Motor neuron (in vitro differentiated cells): Measurements from ENCODE around the gene HTRA2. TPM values are rescaled to one million over a fixed set of nuclear protein-coding genes. Genes with fewer than 3 reads are reported as not detected.

ENCODE experiments used
- total RNA-seq, 8 experiments: library from RNA; unstranded; fragments of 300-600 nt; gene quantifications; 2 replicates each; pipeline versions ENCODE4 v1.2.3 to v1.2.4, GENCODE V29; 2022

The HTRA2 gene
- total RNA-seq, 8 experiments from 2014 or later = 30.9 to 49.4 (median 39.3) TPM

Other genes starting within 250 kb of the HTRA2 start
- 1 to 10 TPM in 7 of 8 experiments, under 1 TPM in 1; 0.25 to 5.9 (median 2.8) TPM for gene SLC4A5, start 186.5 kb upstream of the HTRA2 start, total RNA-seq
- gene DCTN1, start 149.6 kb upstream of the HTRA2 start, total RNA-seq = 100 to 1,000 TPM in 7 of 8 experiments, 10 to 100 TPM in 1; 92.7 to 205 (median 134) TPM
- 1 to 10 TPM; 1.6 to 5.8 (median 2.7) TPM for gene C2orf81, start 108.3 kb upstream of the HTRA2 start, total RNA-seq
- gene WDR54, start 108.2 kb upstream of the HTRA2 start, total RNA-seq = 10 to 100 TPM; 15.1 to 63.7 (median 49.5) TPM
- gene RTKN, start 88.0 kb upstream of the HTRA2 start, total RNA-seq = 10 to 100 TPM in 4 of 8 experiments, 1 to 10 TPM in 4; 1.4 to 33.2 (median 9.7) TPM
- gene INO80B, start 74.8 kb upstream of the HTRA2 start, total RNA-seq = 10 to 100 TPM; 17.6 to 51.4 (median 22.9) TPM
- gene WBP1, start 71.5 kb upstream of the HTRA2 start, total RNA-seq = 100 to 1,000 TPM in 4 of 8 experiments, 10 to 100 TPM in 4; 55.2 to 117 (median 99.8) TPM
- gene MOGS, start 64.6 kb upstream of the HTRA2 start, total RNA-seq = 10 to 100 TPM; 30.8 to 47.6 (median 37.9) TPM
- gene MRPL53, start 57.3 kb upstream of the HTRA2 start, total RNA-seq = 10 to 100 TPM; 51.1 to 83.5 (median 68.3) TPM
- gene CCDC142, start 46.9 kb upstream of the HTRA2 start, total RNA-seq = 10 to 100 TPM in 6 of 8 experiments, 1 to 10 TPM in 2; 8.0 to 32.3 (median 12.8) TPM
- 10 to 100 TPM in 5 of 8 experiments, 1 to 10 TPM in 3; 4.0 to 23.5 (median 10.2) TPM for gene TTC31, start 46.9 kb upstream of the HTRA2 start, total RNA-seq
- gene LBX2, start 30.3 kb upstream of the HTRA2 start, total RNA-seq = 1 to 10 TPM in 6 of 8 experiments, under 1 TPM in 2; 0.36 to 7.7 (median 1.4) TPM
- gene PCGF1, start 22.2 kb upstream of the HTRA2 start, total RNA-seq = 10 to 100 TPM; 14.9 to 28.2 (median 18.4) TPM
- 1 to 10 TPM in 2 of 8 experiments, under 1 TPM in 5, not detected in 1; 0.05 to 1.5 (median 0.73) TPM for gene TLX2, start 15.5 kb upstream of the HTRA2 start, total RNA-seq
- 1 to 10 TPM in 1 of 8 experiments, under 1 TPM in 6, not detected in 1; 0.11 to 1.0 (median 0.31) TPM for gene DQX1, start 3.7 kb upstream of the HTRA2 start, total RNA-seq
- gene AUP1, start 227 bp upstream of the HTRA2 start, total RNA-seq = 100 to 1,000 TPM in 3 of 8 experiments, 10 to 100 TPM in 5; 43.1 to 121 (median 74.7) TPM
- gene LOXL3, start 24.0 kb downstream of the HTRA2 start, total RNA-seq = 10 to 100 TPM in 2 of 8 experiments, 1 to 10 TPM in 4, under 1 TPM in 2; 0.54 to 29.3 (median 9.1) TPM
- gene DOK1, start 24.8 kb downstream of the HTRA2 start, total RNA-seq = 10 to 100 TPM in 1 of 8 experiments, 1 to 10 TPM in 7; 1.6 to 23.0 (median 6.3) TPM
- under 1 TPM in 5 of 8 experiments, not detected in 3; 0.08 to 0.50 (median 0.22) TPM for gene M1AP, start 118.4 kb downstream of the HTRA2 start, total RNA-seq
- 10 to 100 TPM in 4 of 8 experiments, 1 to 10 TPM in 1, under 1 TPM in 3; 0.31 to 21.4 (median 10.4) TPM for gene SEMA4F, start 124.3 kb downstream of the HTRA2 start, total RNA-seq